HepG2 (cell line): Measurements from ENCODE around the gene DRAP1. TPM values are rescaled to one million over a fixed set of nuclear protein-coding genes. Genes with fewer than 3 reads are reported as not detected.

Experiments
- RAD21 ChIP-seq: fragments of 450-650 bp; formaldehyde crosslinking; IDR thresholded peaks from 2 replicates; pipeline ENCODE4 v1.5.0; 2020; ENCODE audit warnings: mild to moderate bottlenecking
- RERE ChIP-seq: IDR thresholded peaks from 2 replicates; pipeline ENCODE4 v1.6.1; 2016; ENCODE audit warnings: low read depth, missing genetic modification reagents, missing compliant biosample characterization
- THRA ChIP-seq: sonication (generic); formaldehyde crosslinking; IDR thresholded peaks from 2 replicates; pipeline ENCODE4 v1.4.0; 2020; ENCODE audit warnings: missing genetic modification reagents, borderline replicate concordance
- ZBTB20 ChIP-seq: sonication (generic); formaldehyde crosslinking; IDR thresholded peaks from 2 replicates; pipeline ENCODE4 v1.8.1; 2023; ENCODE audit warnings: missing genetic modification reagents, low read depth, mild to moderate bottlenecking, borderline replicate concordance
- ZNF274 ChIP-seq: sonication (generic); formaldehyde crosslinking; IDR thresholded peaks from 2 replicates; pipeline ENCODE4 v1.5.1; 2020; ENCODE audit warnings: mild to moderate bottlenecking, missing genetic modification reagents
- ZNF430 ChIP-seq: sonication (generic); formaldehyde crosslinking; IDR thresholded peaks from 2 replicates; pipeline ENCODE4 v1.9.0; 2021; ENCODE audit warnings: mild to moderate bottlenecking, missing genetic modification reagents
- ZNF530 ChIP-seq: sonication (generic); formaldehyde crosslinking; IDR thresholded peaks from 2 replicates; pipeline ENCODE4 v1.5.0; 2020; ENCODE audit warnings: low read depth, mild to moderate bottlenecking, missing genetic modification reagents
- ZNF550 ChIP-seq: sonication (generic); formaldehyde crosslinking; IDR thresholded peaks from 2 replicates; pipeline ENCODE4 v1.4.0; 2020; ENCODE audit warnings: mild to moderate bottlenecking, missing genetic modification reagents, borderline replicate concordance
- ZNF567 ChIP-seq: sonication (generic); formaldehyde crosslinking; IDR thresholded peaks from 2 replicates; pipeline ENCODE4 v1.8.1; 2023; ENCODE audit warnings: mild to moderate bottlenecking, missing genetic modification reagents, borderline replicate concordance
- ZNF770 ChIP-seq: sonication (generic); formaldehyde crosslinking; IDR thresholded peaks from 2 replicates; pipeline ENCODE4 v1.5.0; 2020; ENCODE audit warnings: mild to moderate bottlenecking, missing genetic modification reagents
- ZSCAN29 ChIP-seq: sonication (generic); formaldehyde crosslinking; conservative IDR thresholded peaks from 2 replicates; pipeline ENCODE4 v1.4.0; 2020; ENCODE audit warnings: mild to moderate bottlenecking, missing genetic modification reagents
- polyA plus RNA-seq, 8 experiments: library from polyadenylated mRNA; depleted of rRNA in 3 of 8; stranded (reverse) in 7 of 8; unstranded in 1 of 8; fragments of >200 nt; fragmentation: Illumina TruSeq in 4 of 8; extraction: Trizol in 4 of 8; gene quantifications; 2 replicates each; pipeline versions ENCODE4 v1.2.1 to v1.2.3, GENCODE V29; 2011 to 2016; ENCODE audit warnings: low read depth in 4 of 8, missing spikeins in 1 of 8, mixed read lengths in 1 of 8; ENCODE audit not compliant: insufficient read depth in 1 of 8
- total RNA-seq, 5 experiments: library from RNA; depleted of rRNA; stranded (reverse); fragments of >200 nt; fragmentation: Illumina TruSeq; extraction: Trizol; gene quantifications; 2 replicates each; pipeline ENCODE4 v1.2.3, GENCODE V29; 2016; ENCODE audit warnings: low read depth in 1 of 5
- TF ChIP-seq, protein P1 (sequence below): sonication (generic); formaldehyde crosslinking; IDR thresholded peaks from 2 replicates; pipeline ENCODE4 v1.5.0; 2020; ENCODE audit warnings: missing genetic modification reagents
- TF ChIP-seq, protein P2 (sequence below): sonication (generic); formaldehyde crosslinking; IDR thresholded peaks from 2 replicates; pipeline ENCODE4 v1.4.0; 2020; ENCODE audit warnings: mild to moderate bottlenecking, missing genetic modification reagents

The DRAP1 gene
- total and polyA plus RNA-seq, 2 of the 13 experiments (the other 11 are each of a cell fraction or from before 2014, with no cell fraction given): 46.8 to 52.3 TPM

- TF ChIP-seq, protein P1, sequence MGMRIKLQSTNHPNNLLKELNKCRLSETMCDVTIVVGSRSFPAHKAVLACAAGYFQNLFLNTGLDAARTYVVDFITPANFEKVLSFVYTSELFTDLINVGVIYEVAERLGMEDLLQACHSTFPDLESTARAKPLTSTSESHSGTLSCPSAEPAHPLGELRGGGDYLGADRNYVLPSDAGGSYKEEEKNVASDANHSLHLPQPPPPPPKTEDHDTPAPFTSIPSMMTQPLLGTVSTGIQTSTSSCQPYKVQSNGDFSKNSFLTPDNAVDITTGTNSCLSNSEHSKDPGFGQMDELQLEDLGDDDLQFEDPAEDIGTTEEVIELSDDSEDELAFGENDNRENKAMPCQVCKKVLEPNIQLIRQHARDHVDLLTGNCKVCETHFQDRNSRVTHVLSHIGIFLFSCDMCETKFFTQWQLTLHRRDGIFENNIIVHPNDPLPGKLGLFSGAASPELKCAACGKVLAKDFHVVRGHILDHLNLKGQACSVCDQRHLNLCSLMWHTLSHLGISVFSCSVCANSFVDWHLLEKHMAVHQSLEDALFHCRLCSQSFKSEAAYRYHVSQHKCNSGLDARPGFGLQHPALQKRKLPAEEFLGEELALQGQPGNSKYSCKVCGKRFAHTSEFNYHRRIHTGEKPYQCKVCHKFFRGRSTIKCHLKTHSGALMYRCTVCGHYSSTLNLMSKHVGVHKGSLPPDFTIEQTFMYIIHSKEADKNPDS (CRISPR knock-in tag): no peak
- TF ChIP-seq ZNF550 (CRISPR knock-in tag) (no peak), ZNF770 (CRISPR knock-in tag) (no peak), ZNF567 (CRISPR knock-in tag) (no peak), THRA (CRISPR knock-in tag) (0 out of 2 replicates have a peak, but pooled peaks have one; percentile 19), ZNF274 (CRISPR knock-in tag) (0 out of 2 replicates have a peak, but pooled peaks have one; percentile 56), ZNF530 (CRISPR knock-in tag) (no peak), ZSCAN29 (no peak), RAD21 (no peak), RERE (CRISPR knock-in tag) (no peak), ZBTB20 (CRISPR knock-in tag) (no peak; the same call in 1 of the 2 replicates), ZNF430 (CRISPR knock-in tag) (peak; percentile 57; the same call in 1 of the 2 replicates)
- TF ChIP-seq, protein P2, sequence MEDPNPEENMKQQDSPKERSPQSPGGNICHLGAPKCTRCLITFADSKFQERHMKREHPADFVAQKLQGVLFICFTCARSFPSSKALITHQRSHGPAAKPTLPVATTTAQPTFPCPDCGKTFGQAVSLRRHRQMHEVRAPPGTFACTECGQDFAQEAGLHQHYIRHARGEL (CRISPR knock-in tag): no peak
Observed at GRCh38 chr11:65873318-65874156, 45.7 kb upstream of the DRAP1 start (continued).
